OCI-LY1 (cell line): ENCODE measurements around the gene SHC4.

ENCODE experiments used
- CTCF ChIP-seq: fragments of 200-600 bp; sonication (generic), shearing (Covaris generic); IDR thresholded peaks from 2 replicates; pipeline ENCODE4 v1.5.1; 2017; ENCODE audit warnings: mild to moderate bottlenecking, antibody characterized with exemption, low read length, moderate library complexity, mixed read lengths
- EZH2 ChIP-seq: fragments of 200-600 bp; sonication (generic), shearing (Covaris generic); IDR thresholded peaks from 2 replicates; pipeline ENCODE4 v1.8.0; 2017; ENCODE audit warnings: borderline replicate concordance, mixed run types, mild to moderate bottlenecking, antibody characterized with exemption, low read length, moderate library complexity, mixed read lengths

DNA sequence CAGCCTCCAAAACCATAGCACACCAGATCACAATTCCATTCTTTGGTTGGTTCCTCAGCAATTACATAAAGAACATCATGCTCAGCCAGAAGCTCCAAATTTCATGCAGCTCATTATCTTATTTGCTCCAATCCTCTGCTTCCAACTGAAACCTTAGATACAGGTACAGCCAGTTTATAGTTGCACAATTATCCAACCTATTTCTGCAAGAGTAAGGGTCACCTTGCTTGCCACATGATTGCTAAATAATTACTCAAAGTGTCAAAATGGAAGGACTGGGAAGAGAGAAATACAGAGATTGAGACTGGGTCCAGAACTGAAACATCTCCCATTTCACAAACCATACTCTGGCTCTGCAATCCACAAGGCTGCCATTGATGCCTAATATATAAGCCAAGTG lies 23.4 kb upstream of the SHC4 start:
- no peak for TF ChIP-seq CTCF
- no peak for TF ChIP-seq EZH2
